Left ventricle myocardium superior (tissue), 1 donor: ENCODE results near the gene CD200. TPM values are rescaled to one million over a fixed set of nuclear protein-coding genes. Genes with fewer than 3 reads are reported as not detected.
A peak's percentile ranks its signal among the peaks of the same experiment; 100 is the strongest.

Source experiments
- ATAC-seq: fragments of 200-7000 bp; cut with Tn5 transposase; one replicate; pipeline ENCODE4 v1.9.1; 2020; ENCODE audit warnings: mild to moderate bottlenecking, moderate library complexity
- DNase-seq: peaks from one replicate; pipeline ENCODE4 v3.0.0-alpha.2; 2020
- intact Hi-C: fragments of 100-400 bp; cut with micrococcal nuclease; formaldehyde crosslinking; loops from one replicate; pipeline ENCODE4 v1.11.0; 2022
- long read RNA-seq: library from polyadenylated mRNA; unstranded; transcript quantifications from one replicate; pipeline ENCODE4 v2.0.0, GENCODE V29; 2021
- total RNA-seq: library from RNA; stranded (reverse); fragmentation: NEBNext Ultra II Directional; extraction: Animal tissue kit (Norgen Biotek cat#: 25700); gene quantifications from one replicate; pipeline ENCODE4 v1.2.1, GENCODE V29; 2021
- donor health status: DM: no; HTN: yes; CAD: no; lungs with severe emphysema.

The CD200 gene
- total RNA-seq: 1.3 TPM
- long read RNA-seq, partial matches to known transcripts: 0 of 3 reads
- long read RNA-seq, other reads (novel, unspliced or antisense): 1 of 3 reads

DNA sequence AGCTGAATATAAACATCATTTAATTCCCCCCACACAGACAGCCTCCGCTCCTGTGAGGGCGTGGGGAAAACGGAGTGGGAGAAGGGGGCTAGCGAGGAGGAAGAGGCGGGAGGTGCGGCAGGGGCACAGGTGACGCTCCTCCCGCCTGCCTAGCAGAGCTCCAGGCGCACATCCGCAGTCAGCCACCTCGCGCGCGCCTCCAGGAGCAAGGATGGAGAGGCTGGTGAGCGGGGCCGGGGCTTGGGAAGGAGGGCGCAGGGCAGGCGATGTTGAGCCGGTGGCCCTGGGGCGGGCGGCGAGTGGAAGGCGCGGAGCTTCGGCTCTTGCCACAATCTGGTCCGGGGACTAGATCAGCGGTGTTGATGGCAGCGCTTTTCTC, at the start of gene CD200:
TSS of gene CD200 (plus strand) at position 155 of the 379 bp plus-strand sequence. CDS start at position 212, 57 bp downstream.
- intact Hi-C loops: no loop called here
- peak; percentile 83 for ATAC-seq
- DNase-seq: peak; percentile 58

- intact Hi-C loops: no loop called here
- no peak for ATAC-seq
- no peak for DNase-seq
Measured at GRCh38 chr3:112289011-112289410, 43.9 kb upstream of the CD200 start.

GRCh38 chr3:112293368-112294321, 39.3 kb upstream of the CD200 start, which contains the start of gene SLC9C1:
TSS of gene SLC9C1 (minus strand) at chr3:112294216. CDS start at chr3:112286791, 7,425 bp downstream.
- ATAC-seq: peak; percentile 94
- DNase-seq: no peak
- intact Hi-C loops: loop anchor here (5.0 kb wide), 1 partner anchor 239 kb away; no protein-coding TSS in a partner anchor

DNA sequence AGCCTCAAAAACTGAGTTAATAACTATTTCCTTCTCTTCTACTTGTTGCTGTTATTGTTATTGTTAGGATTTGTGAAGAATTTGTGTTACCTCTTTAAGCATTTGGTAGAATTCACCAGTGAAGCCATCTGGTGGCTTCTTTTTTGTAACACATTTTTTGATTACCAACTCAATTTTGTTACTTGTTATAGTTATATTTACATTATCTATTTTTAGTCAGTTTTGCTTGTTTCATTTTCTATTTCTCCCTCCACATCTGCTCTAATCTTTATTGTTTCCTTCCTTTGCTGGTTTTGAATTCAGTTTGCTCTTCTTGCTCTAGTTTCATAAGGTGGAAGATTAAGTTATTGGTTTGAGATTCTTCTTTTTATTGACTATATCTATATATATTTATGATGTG, 35.2 kb upstream of the CD200 start:
- DNase-seq: no peak
- intact Hi-C loops: no loop called here
- ATAC-seq: no peak

- intact Hi-C loops: no loop called here
- DNase-seq (no peak), ATAC-seq (no peak)
Measured at GRCh38 chr3:112298781-112299180, 34.2 kb upstream of the CD200 start.

DNA sequence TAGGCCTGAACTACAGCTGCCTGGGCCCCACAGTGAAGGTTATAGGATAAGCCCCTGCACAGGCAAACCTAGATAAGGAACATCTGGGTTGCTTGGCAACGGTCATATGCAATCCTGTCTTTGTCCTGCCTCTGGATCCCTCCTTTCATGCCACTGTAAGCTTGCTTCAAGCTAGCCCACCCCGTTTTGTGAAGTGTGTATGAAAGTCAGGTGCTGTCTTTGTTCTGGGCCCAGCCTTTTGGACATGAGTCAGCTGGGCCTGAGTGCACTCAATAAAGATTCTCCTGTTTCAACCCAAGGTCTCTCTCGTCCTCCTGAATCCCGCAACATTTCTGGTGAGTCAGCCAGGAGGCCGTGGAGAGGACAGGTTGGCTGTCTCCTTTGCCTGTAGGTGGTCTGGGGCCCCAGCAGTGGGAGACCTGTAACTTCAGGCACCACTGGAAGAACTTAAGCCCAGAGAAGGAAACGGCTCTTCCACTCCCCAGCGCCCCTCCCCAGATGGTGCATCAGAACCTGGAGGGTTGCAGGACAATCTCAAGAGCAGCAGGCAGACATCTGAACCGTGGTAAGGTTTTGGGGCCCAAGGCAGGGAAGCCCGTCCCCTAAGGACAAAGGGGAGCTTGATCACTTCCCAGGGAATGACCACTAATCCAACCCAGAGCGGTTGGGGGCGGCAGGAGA, 30.7 kb upstream of the CD200 start:
- ATAC-seq: no peak
- DNase-seq: no peak
- intact Hi-C loops: no loop called here

- peak; percentile 29 for ATAC-seq
- DNase-seq: no peak
- intact Hi-C loops: no loop called here
Measured at GRCh38 chr3:112302881-112303763, 29.8 kb upstream of the CD200 start.

GRCh38 chr3:112303764-112304325, 29.1 kb upstream of the CD200 start:
- DNase-seq (no peak), ATAC-seq (peak; percentile 55)
- intact Hi-C loops: no loop called here

DNA sequence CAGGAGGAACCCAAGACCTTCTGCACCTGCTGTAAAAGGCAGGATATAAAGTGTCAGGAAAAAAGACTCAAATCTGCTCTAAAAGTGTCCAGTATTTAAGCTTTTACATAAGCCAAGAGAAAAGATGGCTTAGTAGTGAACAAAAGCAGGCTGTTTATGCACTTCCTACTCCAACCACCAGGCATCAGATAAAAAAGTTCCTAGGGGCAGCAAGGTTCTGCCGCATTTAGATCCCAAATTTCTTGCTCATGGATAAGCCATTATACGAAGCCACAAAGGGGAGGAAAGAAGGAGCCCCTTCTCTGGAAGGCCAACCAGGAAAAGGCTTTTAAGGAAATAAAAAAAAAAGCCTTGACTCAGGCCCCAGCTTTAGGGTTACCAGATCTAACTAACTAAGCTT, 28.3 kb upstream of the CD200 start:
- no peak for DNase-seq
- intact Hi-C loops: no loop called here
- no peak for ATAC-seq

GRCh38 chr3:112306825-112307224, 26.1 kb upstream of the CD200 start:
- no peak for ATAC-seq
- peak; percentile 30 for DNase-seq
- intact Hi-C loops: no loop called here

GRCh38 chr3:112307557-112307956, 25.4 kb upstream of the CD200 start:
- ATAC-seq (no peak), DNase-seq (no peak)
- intact Hi-C loops: no loop called here

- ATAC-seq (no peak), DNase-seq (no peak)
- intact Hi-C loops: no loop called here
Measured at GRCh38 chr3:112308151-112308911, 24.6 kb upstream of the CD200 start.

DNA sequence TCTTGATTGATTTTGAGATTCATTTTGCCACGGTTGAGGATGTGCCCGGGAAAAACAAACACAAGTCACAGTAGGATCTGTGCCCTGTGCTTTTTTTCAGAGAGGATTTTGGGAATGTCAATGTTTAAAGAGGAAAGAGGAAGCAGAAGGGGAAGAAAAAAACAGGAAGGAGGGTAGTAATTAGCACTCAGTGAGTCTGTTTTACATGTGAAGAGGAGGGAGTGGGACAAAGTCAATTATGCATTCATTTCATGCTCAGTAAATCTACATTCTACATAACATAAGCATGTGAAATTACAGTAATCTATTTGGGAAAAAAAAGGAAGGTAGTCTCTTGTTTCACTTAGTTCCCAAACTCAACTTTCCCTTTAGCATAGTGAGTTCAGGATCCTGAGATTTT, 18.3 kb upstream of the CD200 start:
- no peak for ATAC-seq
- no peak for DNase-seq
- intact Hi-C loops: no loop called here

DNA sequence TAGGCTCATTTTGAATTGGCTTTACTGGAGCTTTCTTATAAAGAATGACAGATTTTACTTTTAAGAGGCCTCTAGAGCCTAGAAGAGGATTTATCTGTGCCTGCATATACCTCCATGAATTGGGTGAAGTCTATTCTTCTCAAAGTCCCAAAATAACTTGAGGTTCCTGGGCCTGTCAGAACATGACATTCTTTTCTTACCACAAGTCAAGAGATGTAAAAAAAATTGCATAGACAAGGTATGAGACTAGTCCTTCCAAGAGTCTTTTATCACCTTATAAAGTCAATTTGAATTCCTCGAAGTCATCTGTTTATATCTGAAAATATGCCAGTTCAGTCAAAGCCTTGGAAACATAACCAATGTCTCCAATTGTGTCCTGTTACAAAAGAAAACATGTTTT, 17.2 kb upstream of the CD200 start:
- DNase-seq (no peak), ATAC-seq (no peak)
- intact Hi-C loops: no loop called here

DNA sequence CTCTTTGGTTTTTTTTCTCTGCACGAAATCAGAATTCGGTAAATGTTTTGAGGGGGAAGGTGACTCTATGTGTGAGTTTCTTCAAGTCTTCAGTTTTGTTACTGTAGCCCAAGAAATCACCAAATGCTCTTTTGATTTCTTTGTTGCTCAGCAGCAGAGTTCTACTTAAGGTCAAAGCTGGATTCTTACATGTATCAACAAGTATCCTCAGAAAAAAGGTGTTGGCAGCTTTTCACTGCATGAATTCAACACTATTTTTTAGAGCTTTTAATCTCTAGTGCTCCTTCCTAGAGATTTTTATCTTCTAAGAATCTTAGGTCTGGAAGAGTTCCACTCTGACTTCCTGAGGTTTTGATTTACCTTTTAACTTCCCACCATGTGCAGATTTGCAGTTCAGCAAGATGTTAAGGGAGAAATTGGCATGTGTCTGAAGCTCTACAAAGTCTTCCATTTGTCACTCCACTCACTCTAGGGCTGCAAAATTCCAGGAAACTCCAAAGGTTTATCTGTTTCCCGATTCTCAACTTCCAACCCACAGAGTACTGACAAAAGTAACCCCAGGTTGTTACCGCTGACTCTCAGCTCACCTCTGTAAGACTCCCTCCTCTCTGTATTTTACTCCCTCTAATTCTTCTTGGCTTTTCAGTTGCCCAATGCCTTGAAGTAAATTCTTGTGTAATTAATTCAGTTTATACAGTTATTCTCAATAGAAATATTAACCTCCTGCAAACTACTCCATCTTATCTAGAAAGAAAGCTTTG, 13.3 kb upstream of the CD200 start:
- intact Hi-C loops: loop anchor here (10.0 kb wide), 1 partner anchor 195 kb away; no protein-coding TSS in a partner anchor
- no peak for DNase-seq
- no peak for ATAC-seq

- intact Hi-C loops: loop anchor here (10.0 kb wide), 1 partner anchor 194 kb away; no protein-coding TSS in a partner anchor
- DNase-seq: no peak
- ATAC-seq: no peak
Measured at GRCh38 chr3:112320691-112321090, 12.3 kb upstream of the CD200 start.
